Daoy (cell line): ENCODE measurements around the gene CDYL. TPM values are rescaled to one million over a fixed set of nuclear protein-coding genes. Genes with fewer than 3 reads are reported as not detected.
A peak's percentile ranks its signal among the peaks of the same experiment; 100 is the strongest.

ENCODE experiments used
- DNase-seq: peaks from one replicate; pipeline ENCODE4 v3.0.0-alpha.2; 2015; ENCODE audit warnings: low read depth
- total RNA-seq: library from RNA; depleted of rRNA; stranded (reverse); fragments of >200 nt; shearing (Covaris generic); gene quantifications from 2 replicates; pipeline ENCODE4 v1.2.3, GENCODE V29; 2014; rRNA removed

Gene CDYL, protein sequence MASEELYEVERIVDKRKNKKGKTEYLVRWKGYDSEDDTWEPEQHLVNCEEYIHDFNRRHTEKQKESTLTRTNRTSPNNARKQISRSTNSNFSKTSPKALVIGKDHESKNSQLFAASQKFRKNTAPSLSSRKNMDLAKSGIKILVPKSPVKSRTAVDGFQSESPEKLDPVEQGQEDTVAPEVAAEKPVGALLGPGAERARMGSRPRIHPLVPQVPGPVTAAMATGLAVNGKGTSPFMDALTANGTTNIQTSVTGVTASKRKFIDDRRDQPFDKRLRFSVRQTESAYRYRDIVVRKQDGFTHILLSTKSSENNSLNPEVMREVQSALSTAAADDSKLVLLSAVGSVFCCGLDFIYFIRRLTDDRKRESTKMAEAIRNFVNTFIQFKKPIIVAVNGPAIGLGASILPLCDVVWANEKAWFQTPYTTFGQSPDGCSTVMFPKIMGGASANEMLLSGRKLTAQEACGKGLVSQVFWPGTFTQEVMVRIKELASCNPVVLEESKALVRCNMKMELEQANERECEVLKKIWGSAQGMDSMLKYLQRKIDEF
- total RNA-seq: 20.0 and 22.9 TPM in 2 replicates

DNA sequence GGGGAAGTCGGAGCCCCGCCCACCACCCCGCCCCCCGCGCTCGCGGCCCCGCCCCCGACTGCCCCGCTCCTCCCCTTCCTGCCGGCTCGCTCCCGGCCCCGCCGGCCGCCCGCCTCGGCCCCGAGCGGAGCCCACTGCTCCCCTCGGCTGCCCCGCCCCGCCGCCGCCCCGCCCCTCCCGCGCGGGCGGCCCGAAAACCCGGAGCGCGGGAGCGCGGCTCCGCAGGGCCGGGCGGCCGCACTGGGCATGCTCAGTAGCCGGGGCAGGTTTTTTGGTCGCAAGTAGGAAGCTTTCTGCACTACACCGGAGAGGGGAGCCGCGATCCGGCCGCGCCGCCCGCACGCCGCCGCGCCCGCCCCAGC lies at the start of gene CDYL:
Gene CDYL (plus strand): TSS at position 274 of the 362 bp plus-strand sequence. CDS start 380 bp downstream, outside the sequence.
- DNase-seq: peak; percentile 93

DNA sequence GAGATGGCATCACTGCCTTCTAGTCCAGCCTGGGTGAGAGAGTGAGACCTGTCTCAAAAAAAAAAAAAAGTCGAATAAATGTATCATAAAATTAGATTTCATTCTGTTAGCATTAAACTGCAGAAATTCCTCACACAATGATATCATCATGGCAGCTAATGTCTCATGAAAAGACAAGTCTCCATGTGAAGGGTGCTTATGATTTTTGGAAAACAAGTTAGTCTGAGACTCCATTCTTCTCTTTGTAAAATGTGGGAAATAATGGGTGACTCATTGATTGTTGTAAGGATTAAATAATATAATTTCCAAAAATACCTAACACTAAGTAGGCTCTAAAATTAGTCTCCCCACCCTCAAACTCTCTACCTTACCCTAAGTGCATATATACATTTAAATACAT lies 49.6 kb upstream of the CDYL start:
- DNase-seq: no peak

DNA sequence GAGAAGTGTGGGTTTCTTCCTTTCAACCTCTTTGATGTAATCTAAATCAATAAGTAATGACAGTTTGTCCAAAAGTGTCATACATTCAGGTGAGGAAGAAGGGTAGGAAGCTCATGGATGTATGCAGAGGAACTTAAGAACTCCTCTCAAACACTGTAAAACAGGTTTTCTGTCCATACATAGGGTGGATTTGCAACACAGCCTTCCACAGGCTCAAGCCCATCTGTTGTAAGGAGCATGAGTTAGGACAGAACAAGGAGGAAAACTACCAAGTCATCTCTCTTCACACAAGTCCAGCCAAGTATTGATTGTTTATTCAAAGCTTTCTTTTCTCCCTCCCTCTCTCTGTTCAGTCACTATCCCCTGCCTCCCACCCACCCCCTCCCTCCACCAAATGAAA lies 49.0 kb upstream of the CDYL start:
- no peak for DNase-seq

DNA sequence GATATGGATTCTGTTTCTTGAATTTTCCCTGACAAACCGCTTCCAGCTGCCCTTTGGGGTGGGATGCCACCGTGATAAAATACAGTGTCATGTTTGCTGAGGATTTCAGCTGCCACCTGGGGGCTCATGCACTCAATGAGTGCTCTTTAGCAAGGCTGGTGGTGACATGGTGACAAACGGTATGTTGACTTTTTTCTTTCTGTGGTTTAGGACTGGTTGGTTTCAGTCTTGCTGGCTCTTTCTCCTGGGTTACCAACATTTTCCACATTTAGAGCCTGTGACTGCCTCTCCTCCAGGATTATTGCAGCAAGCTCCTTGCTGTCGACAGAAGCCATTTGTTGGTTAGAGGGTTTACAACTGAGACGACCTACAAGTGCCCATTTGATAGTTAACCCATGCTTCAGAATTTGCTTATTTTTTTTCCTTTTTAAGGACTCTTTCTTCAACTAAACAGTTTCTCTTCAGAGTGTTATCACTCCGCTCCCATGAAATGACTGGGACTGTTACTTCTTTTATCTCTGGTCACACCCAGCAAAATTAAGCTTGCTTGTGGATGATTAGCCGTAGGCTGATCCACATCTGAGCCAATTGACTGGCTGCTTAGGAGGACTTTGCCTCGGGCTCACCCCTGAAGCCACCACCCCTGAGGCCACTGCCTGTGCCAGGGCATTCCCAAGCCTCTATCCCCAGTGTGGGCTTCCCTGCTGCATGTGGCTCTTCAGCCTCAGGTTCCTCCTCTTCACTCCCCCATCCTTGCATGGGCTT lies 48.4 kb upstream of the CDYL start:
- DNase-seq: peak; percentile 27

DNA sequence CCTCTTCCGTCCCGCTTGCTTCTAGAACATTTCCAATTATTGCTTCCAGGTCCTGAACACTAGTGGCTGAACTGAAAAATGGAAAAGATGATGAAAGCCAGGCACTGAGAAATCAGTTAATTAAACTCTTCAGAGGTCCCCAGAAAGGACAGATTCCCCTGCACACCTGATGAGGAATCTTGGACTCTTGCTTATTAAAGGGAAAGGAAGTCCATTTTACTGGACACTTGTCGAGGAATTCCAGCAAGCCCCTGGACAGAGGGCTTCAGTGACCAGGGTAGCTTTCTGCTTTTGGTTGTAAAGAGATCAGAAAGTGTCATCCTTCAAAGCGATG lies 47.8 kb upstream of the CDYL start:
- no peak for DNase-seq

DNA sequence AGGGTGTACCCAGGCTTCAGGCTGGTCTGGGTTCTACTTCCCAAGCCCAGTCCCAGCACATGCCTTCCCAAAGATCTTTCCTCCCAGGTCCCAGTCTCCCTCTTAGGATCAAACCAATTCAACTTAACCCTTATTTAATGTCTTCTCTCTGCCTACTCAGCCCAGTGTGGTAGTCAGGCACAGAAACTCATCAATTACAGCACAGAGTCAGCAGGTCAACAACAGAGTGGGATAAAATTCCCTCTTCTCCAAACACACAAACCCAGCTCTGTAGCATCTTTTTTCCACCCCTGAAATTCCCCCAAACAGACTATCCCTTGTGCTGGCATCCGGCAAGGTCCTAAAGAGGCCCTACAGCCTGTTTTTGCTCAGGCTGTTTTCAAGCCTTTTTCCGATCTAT lies 47.3 kb upstream of the CDYL start:
- DNase-seq: no peak

DNA sequence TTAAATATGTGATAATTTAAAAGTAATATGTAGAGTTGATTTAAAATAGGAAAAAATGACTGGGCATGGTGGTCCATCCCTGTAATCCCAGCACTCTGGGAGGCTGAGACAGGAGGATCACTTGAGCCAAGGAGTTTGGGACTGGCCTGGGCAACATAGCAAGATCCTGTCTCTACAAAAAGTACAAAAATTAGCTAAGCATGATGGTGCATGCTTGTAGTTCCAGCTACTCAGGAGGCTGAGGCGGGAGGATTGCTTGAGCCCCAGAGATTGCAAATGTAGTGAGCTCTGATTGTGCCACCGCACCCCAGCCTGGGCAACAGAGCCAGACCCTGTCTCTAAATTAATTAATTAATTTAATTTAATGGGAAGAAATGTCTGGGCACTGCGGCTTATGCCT lies 44.2 kb upstream of the CDYL start:
- no peak for DNase-seq

DNA sequence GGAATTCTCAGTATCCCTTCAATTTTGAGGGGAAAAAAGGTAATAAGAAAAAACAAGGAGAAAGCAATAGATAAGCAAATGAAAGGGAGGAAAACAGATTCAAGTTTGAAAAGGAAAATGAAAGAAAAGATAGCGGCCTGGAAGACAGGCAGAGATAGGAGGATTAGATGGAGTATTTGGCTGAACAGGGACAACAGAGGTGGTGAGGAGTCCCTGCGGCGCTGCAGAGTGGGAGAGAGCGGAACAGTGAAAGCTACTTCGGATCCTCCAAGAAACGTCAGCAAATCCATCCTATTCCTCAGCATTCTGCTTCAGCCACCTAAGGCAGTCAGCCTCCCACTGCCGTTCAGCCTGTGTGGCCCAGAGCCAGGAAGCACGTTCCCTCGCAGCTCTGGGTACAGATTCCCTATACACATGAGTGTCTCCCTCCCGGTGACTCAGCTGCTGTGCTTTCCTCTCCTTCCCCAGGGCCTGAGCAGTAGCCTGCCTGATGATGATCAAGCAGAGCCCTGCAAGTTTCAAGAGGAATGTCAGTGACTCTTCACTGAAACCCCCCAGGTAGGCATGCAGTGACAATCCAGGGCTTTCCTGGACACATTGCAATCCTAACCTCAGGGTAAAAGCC lies 43.4 kb upstream of the CDYL start:
- peak; percentile 98 for DNase-seq

DNA sequence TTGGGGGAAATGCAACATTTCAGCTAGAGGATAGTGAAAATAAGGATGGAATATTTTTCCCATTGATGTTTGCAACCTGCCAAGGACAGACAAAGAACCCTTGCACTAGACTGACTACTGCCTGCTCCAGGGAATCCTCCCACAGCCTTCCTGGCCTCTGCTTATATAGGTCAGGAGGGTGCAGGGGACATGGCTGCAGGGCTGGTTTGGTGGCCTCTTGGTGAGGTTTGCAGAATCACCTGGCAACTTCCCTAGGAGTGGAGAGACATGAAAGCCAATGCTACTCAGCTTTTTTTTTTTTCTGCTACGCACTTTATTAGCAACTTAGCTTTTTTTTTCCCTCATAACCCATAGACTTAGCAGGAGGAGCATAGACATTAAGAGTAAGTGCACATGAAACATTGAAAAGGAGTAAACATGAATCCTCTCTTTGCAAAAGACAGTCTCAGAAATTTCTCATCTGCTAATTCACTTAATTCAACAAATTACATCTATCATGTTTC lies 39.8 kb upstream of the CDYL start:
- DNase-seq: no peak

DNA sequence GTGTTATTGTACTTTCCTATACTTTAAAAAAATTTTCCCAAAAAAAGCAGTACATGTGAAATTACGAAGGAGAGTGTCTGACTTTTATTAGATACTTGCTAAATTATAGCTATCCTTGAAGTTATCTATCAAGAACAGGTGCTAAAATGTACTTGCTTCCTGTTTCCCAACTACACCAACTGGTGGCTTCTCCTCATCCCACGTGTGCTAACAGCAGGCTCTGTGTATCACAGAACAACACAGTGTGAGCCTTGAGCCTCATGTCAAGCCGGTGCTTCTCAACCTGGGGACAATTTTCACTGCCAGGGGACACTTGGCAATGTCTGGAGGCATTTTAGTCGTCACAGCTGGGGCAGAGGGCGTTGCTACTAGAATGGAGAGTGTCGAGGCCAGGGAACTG lies 36.2 kb upstream of the CDYL start:
- DNase-seq: no peak

DNA sequence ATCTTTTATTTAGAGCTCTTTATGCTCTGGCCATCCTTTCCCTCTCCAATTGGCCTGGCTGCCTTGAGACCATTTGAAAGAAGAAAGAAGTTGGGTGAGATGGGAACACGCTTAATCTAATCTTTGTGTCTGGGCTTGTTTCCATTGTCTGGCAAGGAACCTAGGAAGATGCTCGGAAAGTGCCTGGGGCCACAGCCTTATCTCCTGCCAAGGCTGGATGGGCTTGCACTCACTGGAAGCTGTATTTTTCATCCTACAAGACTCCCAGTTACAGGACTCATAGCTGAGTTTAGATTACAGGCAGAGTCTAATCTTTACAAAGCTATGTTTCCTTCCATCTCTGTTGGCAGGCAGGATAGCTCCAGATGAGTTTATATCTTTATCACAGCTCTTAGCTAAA lies 33.1 kb upstream of the CDYL start:
- DNase-seq: no peak

DNA sequence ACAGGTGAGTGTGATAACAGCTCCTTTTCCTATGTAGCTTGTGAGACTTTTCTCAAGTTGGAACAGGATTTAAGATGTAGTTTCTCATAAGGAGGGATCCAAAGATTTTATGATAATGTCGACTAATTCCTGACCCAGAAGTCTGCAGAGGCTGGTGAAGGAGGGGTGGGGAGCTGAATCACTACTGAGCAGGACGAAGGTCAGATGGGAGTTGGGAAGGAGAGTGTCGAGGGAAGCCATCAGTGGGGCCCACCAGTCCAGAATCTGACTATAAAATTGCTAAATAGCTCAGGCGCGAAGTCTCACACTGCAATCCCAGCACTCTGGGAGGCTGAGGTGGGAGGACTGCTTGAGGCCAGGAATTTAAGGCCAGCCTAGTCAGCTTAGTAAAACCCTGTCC lies 32.3 kb upstream of the CDYL start:
- no peak for DNase-seq

DNA sequence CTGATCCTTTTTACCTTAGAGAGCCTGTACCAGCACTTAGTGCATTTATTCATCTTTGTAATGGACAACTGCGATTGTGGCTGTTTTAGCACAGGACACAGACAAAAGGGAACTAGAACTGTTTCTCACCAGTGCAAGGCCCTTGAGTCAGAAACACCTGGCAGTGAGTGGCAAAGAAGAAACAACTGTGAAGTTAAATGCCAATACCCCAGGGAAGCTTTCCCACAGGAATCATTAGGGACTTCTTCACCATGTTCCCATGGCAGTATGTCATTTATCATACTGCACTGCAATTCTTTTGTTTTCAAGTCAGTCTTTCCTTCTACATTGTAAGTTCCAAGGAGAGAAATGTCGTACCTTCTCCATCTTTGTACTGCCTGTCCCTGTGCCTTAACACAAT lies 28.6 kb upstream of the CDYL start:
- DNase-seq: no peak

DNA sequence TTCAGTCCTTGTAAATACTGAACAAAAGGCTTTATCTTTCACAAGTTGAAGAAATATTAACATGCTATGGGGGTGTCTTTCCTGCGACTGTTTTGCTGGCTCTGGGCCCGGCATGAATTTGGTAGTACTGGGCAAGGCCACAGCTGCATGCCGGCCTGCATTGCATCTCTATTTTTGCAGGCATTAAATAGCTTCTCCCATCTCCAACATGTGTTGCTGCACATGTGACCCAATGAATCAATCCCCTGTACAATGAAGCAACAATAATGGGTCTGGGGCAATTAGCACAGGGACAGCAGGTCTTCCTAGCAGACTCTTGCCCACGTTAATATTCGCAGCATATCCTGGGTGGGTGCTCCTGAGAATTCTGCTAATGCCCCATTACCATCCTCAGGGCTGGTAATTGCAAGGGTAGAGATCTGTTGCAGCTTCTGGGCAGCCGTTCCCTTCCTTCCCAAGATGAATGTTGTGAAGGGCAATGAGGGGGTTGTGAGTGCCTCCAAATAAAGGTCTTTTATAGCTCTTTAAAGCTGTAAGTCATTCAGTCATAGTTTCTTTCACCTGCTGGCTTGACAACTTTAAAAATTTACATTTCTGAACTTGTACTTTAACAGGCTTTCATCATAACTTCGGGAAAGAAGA lies 24.3 kb upstream of the CDYL start:
- no peak for DNase-seq

DNA sequence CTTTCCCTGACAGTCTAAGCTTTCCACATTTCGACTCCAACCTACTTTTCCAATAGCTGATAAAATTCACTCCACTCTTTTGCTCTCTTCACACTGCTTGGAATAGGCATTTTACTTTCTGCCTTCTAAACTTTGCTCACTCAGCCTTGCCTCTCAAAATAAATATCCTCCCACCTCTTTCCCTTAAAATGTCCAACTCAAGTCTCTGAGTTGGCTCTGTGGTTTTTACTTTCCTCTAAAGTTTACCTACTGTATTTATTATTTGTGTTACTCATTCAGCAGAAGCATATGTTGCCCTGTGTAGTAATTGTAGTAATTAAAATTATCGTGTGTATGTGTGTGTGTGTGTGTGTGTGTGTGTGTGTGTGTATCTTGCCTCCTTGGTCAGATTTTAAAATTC lies 20.0 kb upstream of the CDYL start:
- no peak for DNase-seq

DNA sequence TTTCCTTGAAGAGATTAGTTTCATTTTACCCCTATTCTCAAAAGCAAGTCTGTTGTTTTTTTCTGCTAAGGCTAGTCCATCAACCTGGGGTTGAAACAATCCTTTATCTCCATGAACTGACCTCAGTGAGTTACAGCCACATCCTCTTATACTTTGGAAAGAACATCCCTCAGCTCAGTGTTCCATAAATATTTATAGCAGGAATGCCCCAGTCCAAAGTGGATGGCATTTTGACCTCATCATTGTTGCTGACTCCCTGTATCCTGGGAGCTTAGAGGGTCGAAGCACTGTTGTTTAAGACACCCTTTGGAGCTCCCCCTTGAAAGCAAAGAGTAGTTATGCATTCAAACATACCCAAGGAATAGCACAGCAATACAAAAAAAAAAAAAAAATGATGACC lies 16.2 kb upstream of the CDYL start:
- DNase-seq: no peak

DNA sequence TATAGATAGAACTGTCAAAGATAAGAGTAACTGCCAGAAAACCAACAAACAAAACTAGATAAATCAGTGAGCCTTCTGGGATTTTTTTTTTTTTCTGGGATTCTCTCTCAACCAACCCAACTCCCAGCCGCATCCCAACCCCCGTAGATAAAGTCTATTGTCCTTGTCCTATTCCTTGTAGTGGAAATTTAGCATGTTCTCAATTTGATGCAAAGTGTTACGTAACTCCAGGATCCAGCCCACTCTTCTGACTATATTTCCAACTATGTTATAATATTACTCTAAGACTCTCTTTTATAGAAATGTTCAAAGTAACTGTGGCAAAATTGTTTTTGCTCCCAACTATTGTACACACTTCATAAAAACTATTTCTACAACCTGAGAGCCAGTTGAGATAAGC lies 15.4 kb upstream of the CDYL start:
- no peak for DNase-seq

DNA sequence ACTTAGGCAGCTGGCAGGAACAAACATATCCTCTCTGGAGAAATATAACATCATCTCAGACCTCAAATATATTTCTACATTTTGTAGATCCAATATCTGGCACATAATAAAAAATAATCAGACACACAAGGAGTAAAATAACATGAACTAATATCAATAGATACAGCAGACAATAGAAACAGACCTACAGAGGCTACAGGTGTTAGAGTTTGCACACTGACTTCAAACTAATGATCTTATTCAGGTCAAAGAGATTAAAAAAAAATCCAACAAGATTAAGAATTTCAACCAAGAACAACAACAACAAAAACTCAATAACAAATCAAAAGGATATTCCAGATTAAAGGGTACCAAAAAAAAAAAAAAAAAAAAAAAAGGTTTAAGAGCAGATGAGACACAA lies 13.9 kb upstream of the CDYL start:
- DNase-seq: no peak

DNA sequence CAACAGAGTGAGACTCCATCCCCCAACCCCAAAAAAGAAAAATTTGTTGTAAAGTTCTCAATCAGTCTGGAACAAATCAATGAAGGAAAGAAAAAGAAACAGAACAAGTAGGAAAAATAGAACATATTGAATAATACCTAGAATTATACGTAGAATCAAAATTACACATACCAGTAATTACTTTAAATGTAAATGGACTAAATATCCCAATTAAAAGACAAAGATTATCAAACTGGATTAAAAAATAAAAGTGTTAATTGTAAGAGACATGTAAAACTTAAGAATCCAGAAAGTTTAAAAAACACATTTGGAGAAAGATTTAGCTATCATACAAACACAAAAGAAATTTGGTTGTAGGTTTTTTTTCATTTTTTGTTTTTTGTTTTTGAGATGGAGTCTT lies 12.3 kb upstream of the CDYL start:
- DNase-seq: no peak

DNA sequence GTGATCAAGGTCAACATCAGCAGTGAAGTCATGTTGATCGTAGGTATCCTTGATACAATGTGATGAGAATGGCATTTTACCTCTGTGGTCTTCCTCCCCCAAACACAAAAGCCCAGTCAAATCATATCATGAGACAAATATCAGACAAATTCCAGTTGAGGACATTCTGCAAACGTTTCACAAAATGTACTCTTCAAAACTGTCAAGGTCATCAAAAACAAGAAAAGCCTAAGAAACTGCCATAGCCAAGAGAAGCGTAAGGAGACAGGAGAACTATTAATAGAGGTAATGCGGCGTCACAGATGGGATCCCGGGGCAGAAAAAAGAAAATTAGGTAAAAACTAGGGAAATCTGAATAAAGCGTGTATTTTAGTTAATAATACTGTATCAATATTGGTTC lies 7.4 kb upstream of the CDYL start:
- DNase-seq: no peak

DNA sequence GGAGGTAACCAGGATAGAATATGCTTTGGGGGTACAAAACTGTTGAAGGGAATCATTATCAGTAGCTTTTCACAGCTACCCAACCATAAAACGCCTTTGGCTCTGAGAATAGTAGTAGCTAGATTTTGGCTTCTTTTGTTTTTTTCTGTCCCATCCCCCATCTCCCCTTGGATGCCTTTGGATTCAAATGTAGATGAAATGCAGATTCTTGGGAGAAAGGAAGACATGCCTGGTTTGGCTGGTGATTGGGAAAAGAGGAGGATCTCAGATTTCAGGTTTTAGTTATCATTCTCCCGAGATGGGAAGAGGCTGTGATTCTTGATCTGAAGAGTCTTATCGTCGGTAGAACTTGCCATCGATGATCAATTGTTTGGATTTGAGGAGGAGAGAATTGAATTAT lies 3.5 kb upstream of the CDYL start:
- no peak for DNase-seq

DNA sequence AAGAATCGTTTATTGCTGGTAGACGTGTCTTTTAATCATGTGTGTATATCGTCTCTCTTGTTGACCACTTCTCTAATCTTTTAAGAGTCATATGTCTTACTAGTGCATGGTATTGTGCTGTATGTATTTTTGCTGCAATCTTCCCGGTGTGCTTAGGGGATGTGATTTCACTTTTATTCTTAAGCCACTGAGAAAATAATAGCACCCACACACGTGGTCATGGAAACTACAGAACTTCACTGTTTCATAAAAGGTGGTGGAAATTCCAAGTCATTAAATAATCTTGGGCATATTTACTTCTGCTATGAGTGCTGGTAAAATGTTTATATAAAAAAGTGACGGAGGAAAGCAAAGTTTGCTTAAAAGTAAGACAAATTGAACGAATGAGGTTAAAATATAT lies 3.0 kb upstream of the CDYL start:
- DNase-seq: no peak
